GM10266 (cell line): ENCODE measurements around the gene CAMK1D.

ENCODE experiments used
- DNase-seq: peaks from one replicate; pipeline ENCODE4 v3.0.0; 2012; ENCODE audit errors: extremely low spot score
- TF ChIP-seq, protein P1 (sequence below): IDR thresholded peaks from 2 replicates; pipeline ENCODE4 v1.5.1; 2012; ENCODE audit warnings: mild to moderate bottlenecking, low read depth; ENCODE audit not compliant: control insufficient read depth, insufficient read depth; ENCODE audit errors: missing control alignments

CAMK1D gene

DNA sequence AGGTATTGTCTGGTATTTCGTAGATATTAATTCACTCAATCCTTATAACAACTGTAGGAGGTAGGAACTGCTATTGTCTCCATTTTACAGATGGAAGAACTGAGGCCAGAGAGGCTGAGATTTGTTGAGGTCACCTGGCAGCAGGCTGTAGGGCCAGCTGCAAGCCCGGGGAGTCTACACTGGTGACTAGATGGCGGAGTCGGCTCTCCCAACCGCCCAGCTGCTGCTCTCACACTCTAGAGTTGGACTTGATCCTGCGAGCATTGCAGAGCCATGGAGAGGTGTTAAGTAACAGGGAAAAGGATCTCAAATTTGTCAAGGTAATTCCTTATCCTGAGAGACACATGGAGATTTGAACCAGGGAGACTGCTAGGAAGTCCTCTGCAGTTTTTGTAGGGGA is 124.1 kb downstream of the CAMK1D start:
- DNase-seq, result no peak
- TF ChIP-seq, protein P1, sequence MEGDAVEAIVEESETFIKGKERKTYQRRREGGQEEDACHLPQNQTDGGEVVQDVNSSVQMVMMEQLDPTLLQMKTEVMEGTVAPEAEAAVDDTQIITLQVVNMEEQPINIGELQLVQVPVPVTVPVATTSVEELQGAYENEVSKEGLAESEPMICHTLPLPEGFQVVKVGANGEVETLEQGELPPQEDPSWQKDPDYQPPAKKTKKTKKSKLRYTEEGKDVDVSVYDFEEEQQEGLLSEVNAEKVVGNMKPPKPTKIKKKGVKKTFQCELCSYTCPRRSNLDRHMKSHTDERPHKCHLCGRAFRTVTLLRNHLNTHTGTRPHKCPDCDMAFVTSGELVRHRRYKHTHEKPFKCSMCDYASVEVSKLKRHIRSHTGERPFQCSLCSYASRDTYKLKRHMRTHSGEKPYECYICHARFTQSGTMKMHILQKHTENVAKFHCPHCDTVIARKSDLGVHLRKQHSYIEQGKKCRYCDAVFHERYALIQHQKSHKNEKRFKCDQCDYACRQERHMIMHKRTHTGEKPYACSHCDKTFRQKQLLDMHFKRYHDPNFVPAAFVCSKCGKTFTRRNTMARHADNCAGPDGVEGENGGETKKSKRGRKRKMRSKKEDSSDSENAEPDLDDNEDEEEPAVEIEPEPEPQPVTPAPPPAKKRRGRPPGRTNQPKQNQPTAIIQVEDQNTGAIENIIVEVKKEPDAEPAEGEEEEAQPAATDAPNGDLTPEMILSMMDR, result no peak

DNA sequence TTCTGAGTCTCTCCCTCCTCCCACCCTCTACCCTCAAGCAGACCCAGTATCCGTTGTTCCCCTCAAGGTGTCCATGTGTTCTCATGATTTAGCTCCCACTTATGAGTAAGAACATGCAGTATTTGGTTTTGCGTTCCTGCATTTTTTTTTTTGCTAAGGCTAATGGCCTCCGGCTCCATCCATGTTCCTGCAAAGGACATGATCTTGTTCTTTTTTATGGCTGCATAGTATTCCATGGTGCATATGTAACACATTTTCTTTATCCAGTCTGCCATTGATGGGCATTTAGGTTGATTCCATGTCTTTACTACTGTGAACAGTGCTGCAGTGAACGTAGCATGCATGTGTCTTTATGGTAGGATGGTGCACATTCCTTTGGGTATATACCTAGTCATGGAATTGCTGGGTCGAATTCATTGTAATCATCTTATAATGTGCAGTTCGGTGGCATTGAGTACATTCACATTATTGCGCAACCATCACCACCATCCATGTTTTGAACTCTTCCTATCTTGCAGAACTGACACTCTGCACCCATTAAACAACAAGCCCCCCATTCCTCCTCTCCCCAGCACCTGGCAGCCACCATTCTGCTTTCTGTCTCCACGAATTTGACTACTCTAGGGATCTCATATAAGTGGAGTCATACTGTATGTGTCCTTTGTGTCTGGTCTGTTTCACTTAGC is 125.5 kb downstream of the CAMK1D start:
- no peak for DNase-seq
- TF ChIP-seq, protein P1, result no peak

- TF ChIP-seq, protein P1, result no peak
- DNase-seq, result no peak
Measured at GRCh38 chr10:12476656-12477055, 127.3 kb downstream of the CAMK1D start.

DNA sequence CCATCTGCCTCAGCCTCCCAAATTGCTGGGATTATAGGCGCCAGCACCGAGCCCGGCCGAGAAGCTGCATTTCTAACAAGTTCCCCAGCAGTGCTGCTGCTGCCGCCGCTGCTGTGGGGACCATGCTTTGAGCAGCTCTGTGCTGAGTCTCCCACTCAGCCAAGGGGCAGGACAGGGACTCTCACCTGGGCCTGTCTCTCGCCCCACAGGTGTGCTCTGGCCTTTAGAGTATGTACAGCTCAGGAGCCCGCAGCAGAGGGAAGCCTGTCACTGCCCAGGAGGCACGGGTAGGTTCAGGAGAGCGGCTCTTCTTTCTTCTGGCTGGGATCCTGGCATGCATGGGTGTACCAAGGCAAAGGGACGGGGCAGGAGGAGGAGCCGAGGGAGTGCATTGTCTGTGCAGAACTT is 130.1 kb downstream of the CAMK1D start:
- TF ChIP-seq, protein P1, result no peak
- no peak for DNase-seq

GRCh38 chr10:12479924-12480323 is 130.6 kb downstream of the CAMK1D start:
- DNase-seq, result no peak
- TF ChIP-seq, protein P1, result no peak

DNA sequence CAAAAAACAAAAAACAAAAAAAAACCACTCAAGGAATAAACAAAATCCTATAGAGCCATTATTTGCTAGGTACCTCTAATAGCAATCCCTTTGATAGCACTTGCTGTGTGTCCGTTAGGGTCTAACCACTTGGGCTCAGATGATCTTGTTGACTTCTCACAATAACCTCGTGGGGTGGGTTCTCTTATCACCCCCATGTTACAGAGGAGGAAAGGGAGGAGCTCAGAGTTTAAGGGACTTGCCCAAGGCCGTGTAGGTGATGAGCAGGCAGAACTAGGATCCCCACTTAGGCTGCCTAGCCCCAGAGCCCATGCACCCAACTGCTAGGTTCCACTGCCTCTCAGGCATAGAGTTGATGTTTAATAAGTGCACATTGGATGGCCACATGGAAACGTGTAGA is 131.1 kb downstream of the CAMK1D start:
- DNase-seq, result no peak
- TF ChIP-seq, protein P1, result no peak

- TF ChIP-seq, protein P1, result no peak
- DNase-seq, result no peak
Measured at GRCh38 chr10:12481924-12482323, 132.6 kb downstream of the CAMK1D start.
